NCI-H1092 (cell line): Measurements from ENCODE around the gene SLC25A38.
"Not testable (repeated sequence)": the region's sequence is repeated elsewhere in the genome, so short reads cannot be mapped to it uniquely, and the experiment has no call there.

Source experiments
- DNase-seq: peaks from one replicate; lab custom pipeline; 2025; lab: John Stamatoyannopoulos, UW

The SLC25A38 gene, protein sequence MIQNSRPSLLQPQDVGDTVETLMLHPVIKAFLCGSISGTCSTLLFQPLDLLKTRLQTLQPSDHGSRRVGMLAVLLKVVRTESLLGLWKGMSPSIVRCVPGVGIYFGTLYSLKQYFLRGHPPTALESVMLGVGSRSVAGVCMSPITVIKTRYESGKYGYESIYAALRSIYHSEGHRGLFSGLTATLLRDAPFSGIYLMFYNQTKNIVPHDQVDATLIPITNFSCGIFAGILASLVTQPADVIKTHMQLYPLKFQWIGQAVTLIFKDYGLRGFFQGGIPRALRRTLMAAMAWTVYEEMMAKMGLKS

GRCh38 chr3:39383045-39383880 lies at the start of gene SLC25A38:
TSS of gene SLC25A38 (plus strand) at chr3:39383370. CDS start at chr3:39383725, 355 bp downstream.
- no peak for DNase-seq

- no peak for DNase-seq
These were observed 49.6 kb upstream of the SLC25A38 start for GRCh38 chr3:39333607-39334006.

GRCh38 chr3:39334205-39334604 lies 49.0 kb upstream of the SLC25A38 start:
- no peak for DNase-seq

- no peak for DNase-seq
These were observed 45.0 kb upstream of the SLC25A38 start for GRCh38 chr3:39338201-39338600.

DNA sequence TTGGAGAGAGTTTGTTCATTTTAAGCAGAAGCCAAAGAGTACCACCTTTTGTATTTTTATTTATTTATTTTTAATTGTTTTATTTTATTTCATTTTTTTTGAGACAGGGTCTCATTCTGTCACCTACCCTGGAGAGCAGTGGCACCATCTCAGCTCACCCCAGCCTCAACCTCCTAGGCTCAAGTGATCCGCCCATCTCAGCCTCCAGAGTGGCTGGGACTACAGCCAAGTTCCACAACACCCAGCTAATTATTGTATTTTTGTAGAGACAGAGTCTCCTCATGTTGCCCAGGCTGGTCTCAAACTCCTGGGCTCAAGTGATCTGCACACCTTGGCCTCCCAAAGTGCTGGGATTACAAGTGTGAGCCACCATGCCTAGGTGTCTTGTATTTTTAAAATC lies 44.1 kb upstream of the SLC25A38 start:
- DNase-seq, result no peak

DNA sequence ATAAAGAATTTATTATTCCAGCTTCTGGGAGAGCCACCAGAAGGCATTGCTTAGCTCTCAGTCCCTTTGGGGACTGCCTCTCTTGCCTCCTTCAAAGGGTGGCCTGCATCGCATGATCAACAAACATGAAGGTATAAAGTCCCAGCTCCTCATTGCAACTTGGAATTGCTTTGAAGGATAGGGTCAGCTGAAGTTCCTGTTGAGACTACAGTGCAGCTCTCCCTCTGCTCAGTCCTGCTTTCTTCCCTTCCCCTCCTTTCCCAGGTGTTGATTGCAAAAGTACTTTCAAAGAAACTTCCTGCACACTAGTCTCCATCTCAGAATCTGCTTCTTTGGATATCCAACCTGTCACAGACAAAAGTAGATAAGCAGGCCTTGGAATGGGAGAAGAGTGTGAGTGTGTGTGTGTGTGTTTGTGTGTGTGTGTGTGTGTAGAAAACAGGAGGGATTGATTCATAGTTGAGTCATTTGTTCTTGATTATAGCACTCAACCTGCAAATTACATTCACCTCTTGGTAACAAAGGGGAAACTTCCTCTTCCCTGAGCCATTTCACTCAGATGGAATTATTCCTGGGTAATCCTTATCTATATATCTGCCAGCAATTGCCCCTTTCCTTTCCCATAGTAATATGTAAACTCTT lies 40.0 kb upstream of the SLC25A38 start:
- no peak for DNase-seq

DNA sequence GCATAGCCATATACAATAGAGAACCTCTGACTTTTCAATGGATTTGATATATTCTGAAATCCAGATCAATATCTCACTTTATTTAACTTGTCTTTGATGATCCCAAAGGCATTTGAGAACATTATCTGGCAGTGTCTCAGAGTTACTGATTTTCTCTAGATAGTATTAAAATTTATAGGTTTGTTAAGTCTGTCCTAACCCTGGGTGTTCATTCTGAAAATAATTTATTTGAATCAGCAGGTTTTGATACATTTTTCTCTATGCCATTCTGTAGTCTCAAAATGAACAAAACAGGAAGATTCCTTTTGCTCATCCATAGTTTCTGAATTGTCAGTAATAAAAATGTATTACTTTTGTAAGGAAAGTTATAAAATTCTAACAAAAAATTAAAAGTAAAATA lies 39.4 kb upstream of the SLC25A38 start:
- DNase-seq, result no peak

GRCh38 chr3:39344746-39345344 lies 38.3 kb upstream of the SLC25A38 start:
- no peak for DNase-seq

DNA sequence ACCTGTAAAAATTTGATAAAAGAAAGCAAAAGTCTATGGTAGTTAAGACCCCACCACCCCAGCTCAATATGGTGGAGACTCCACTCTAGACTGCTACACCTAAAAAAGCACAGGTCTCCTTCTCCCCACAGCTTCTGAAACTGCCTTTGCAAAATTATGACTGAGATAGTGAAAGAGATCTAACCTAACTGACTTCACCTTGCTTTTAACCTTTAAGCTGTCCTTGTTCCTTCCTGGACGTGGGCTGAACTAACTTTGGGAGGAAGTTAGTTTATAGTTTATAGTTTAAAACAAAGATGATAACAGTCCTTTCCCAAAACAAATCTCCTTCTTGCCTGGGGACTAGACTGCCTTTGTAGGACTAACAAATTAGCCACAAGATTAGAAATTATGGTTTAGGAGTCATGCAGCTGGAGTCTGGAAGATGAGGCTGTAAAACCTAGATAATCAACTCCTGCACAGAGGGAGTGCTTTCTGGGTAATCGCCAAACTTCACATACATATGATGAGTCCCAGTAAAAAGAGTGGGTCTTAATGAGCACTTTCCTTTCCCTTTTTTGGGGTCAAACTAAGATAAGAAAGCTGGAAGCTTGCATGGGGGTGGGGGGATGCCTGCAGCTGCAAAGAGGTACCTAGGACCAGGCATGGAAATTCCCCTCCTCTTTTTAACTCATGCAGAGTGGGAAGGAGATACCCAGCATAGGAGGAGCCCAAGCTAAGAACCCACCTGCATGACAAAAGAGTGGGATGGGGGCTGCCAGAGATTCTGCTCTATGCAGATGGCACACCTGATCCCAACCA lies 36.2 kb upstream of the SLC25A38 start:
- DNase-seq, result no peak

GRCh38 chr3:39347586-39347876 lies 35.6 kb upstream of the SLC25A38 start:
- no peak for DNase-seq

GRCh38 chr3:39349080-39349479 lies 34.1 kb upstream of the SLC25A38 start:
- peak; percentile 45 for DNase-seq

DNA sequence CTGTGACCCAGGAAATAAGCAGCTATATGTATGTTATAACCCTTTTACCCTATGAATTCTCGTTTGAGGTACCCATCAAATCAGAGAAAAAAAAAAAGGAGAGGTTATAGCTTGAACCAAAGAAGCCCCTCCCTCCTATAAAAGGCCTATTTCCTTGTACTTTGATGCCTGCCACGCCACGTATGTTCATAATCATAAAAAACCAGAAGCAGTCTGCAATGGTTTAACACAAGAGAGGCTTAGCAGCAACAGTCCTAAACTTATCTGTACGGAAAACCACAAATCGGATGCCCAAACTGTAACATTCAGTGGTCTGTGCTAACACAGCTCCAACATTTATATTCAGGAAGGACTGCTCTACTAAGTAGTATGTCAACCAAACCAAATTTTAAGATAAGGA lies 32.5 kb upstream of the SLC25A38 start:
- DNase-seq, result no peak

GRCh38 chr3:39351134-39351533 lies 32.0 kb upstream of the SLC25A38 start:
- not testable (repeated sequence) for DNase-seq

GRCh38 chr3:39353168-39353927 lies 29.8 kb upstream of the SLC25A38 start:
- DNase-seq, result not testable (repeated sequence)

GRCh38 chr3:39358333-39358732 lies 24.8 kb upstream of the SLC25A38 start:
- DNase-seq, result no peak

DNA sequence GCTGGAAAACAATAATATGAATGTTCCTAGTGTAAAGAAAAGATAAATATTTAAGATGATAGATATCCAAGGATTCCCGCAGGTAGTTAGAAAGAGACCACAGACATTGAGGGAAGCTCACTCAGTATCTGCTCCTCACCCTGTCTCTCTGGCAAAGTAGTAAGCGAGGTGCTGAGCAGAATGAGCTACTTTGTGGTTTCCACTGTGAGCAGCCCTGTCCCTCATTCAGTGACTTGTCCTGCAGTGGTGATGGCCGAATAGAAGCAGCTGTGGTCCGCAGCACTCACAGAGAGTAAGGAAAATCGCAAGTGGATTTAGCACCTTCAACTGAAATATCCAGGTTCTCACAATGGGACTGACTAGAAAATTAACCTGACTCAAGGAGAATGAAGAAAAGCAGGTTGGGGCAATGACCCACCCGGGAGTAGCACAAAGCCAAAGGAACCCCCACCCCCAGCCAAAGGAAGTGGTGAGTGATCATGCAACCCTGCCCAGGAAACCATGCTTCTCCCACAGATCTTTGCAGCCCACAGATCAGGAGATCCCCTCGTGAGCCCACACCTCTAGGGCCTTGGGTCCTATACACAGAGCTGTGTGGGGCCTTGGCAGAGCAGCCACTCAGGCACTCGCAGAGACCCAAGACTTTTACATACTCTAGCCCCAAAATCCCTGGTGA lies 21.8 kb upstream of the SLC25A38 start:
- DNase-seq, result no peak

DNA sequence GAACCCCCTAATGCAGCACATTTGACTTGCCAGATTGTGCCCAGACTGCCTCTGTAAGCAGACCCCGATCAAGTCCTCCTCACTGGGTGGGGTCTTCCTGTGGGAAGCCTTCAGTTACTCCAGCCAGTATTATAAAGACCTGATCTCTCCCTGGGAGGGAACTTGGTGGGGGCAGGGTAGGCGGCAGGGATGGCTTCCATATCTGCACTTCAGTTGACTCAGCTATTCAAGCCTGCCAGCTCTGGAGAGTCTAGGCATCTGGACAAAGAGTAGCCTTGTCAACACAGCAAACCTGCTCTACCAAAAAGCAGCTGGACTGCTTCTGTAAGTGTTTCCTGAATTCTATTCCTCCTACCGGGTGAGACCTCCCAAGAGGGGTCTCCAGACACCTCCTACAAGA lies 21.0 kb upstream of the SLC25A38 start:
- DNase-seq, result peak; percentile 2

- no peak for DNase-seq
These were observed 20.4 kb upstream of the SLC25A38 start for GRCh38 chr3:39362812-39363211.

- DNase-seq, result not testable (repeated sequence)
These were observed 12.7 kb upstream of the SLC25A38 start for GRCh38 chr3:39370450-39370849.

DNA sequence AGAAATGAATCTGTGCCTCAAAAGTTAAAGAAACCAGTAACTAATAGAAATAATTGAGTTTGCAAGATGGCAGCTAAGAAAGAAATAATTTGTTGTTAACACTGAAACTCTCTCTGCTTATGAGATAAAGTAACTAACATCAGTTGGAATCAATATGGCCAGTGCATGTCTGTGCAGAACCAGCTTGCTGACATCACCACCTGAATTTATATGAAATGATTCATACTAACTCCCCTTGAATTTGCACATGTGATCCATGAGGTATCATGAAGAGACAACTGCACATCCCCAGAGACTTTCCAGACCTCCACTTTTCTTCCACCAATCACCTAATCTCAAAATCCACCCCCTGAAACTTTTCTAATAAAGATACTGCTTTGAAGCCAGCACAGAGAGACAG lies 10.3 kb upstream of the SLC25A38 start:
- DNase-seq, result no peak
